Activated CD8-positive, alpha-beta T cell treated with anti-CD3 and anti-CD28 coated beads for 36 hours (primary cell): Measurements from ENCODE around the gene PACRGL. TPM values are rescaled to one million over a fixed set of nuclear protein-coding genes. Genes with fewer than 3 reads are reported as not detected.

Source experiments
- ATAC-seq: fragments of 200-7000 bp; cut with Tn5 transposase; one replicate; pipeline ENCODE4 v1.10.0; 2021; ENCODE audit warnings: mild to moderate bottlenecking, moderate library complexity
- CTCF ChIA-PET: fragments of 350-600 bp; sonication (Branson Sonifier 250); formaldehyde crosslinking; loops from one replicate; lab custom pipeline; 2021; ENCODE audit warnings: antibody characterized with exemption; lab: Charles Lee
- POLR2A ChIA-PET: fragments of 350-600 bp; sonication (Branson Sonifier 250); formaldehyde crosslinking; loops from one replicate; lab custom pipeline; 2021; ENCODE audit warnings: antibody characterized with exemption; lab: Charles Lee
- DNase-seq: peaks from one replicate; pipeline ENCODE4 v3.0.0-alpha.2; 2020
- H3K27ac Mint-ChIP-seq: one replicate; pipeline ENCODE4 v1.8.0; 2021; ENCODE audit warnings: mild to moderate bottlenecking, mixed read lengths
- H3K27me3 Mint-ChIP-seq: one replicate; pipeline ENCODE4 v1.8.0; 2021; ENCODE audit warnings: mixed read lengths
- H3K36me3 Mint-ChIP-seq: one replicate; pipeline ENCODE4 v1.8.0; 2021; ENCODE audit warnings: low read depth, mixed read lengths
- H3K4me1 Mint-ChIP-seq: one replicate; pipeline ENCODE4 v1.8.0; 2021; ENCODE audit warnings: low read depth, mixed read lengths
- H3K4me3 Mint-ChIP-seq: one replicate; pipeline ENCODE4 v1.8.0; 2021; ENCODE audit warnings: mild to moderate bottlenecking, moderate library complexity, mixed read lengths
- H3K9me3 Mint-ChIP-seq: one replicate; pipeline ENCODE4 v1.8.0; 2021; ENCODE audit warnings: mixed read lengths
- intact Hi-C: fragments of 100-400 bp; cut with micrococcal nuclease; formaldehyde crosslinking; loops from one replicate; pipeline ENCODE4 v1.10.0; 2022
- total RNA-seq, 2 experiments: library from RNA; stranded (reverse); gene quantifications; one replicate each; pipeline ENCODE4 v1.2.3, GENCODE V29; 2021
- TF ChIP-seq, protein P1 (sequence below): fragments of 200-600 bp; IDR thresholded peaks from one replicate; pipeline ENCODE4 v1.8.0; 2022; ENCODE audit warnings: antibody characterized with exemption, mild to moderate bottlenecking

The PACRGL gene
- total RNA-seq = 10 to 100 TPM; 13.0 to 14.0 TPM

DNA sequence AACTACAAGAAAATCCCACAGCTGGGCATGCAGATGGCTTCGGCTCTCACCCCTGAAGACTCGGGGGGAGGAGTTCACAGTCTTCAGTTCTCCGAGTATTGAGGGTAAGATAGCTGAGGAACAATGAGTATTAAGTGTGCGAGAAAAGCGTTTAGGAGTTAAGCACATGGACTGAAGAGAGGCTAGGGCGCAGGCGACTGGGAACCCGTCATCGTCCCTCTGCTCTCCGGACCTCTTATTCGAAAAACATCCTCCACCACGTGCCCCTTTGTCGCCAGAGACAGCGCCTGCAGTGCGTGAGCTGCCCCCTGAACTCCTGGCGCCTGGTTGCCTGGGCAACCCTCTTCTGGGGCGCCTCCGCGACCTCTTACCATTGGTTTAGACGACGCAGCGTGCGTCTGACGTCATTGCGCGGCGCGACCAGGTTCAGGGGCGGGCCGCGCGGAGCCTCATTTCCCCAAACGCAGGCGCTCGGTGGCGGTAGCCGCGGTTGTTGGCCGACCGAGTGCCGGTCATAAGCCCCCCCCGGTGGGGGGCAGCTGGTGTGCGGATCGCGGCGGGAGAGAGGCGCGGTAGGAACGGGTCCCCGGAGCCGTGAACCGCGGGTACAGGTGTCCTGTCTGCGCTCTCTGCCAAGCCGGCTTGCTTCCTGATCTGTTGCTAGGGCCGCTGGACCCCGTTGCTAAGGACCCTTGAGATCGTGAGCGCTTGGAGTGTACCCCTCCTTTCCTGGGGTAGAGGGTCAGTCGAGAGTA lies at the start of gene PACRGL:
Gene PACRGL (plus strand): TSS at position 452 of the 755 bp plus-strand sequence. CDS start 4,024 bp downstream, outside the sequence.
- TF ChIP-seq, protein P1, sequence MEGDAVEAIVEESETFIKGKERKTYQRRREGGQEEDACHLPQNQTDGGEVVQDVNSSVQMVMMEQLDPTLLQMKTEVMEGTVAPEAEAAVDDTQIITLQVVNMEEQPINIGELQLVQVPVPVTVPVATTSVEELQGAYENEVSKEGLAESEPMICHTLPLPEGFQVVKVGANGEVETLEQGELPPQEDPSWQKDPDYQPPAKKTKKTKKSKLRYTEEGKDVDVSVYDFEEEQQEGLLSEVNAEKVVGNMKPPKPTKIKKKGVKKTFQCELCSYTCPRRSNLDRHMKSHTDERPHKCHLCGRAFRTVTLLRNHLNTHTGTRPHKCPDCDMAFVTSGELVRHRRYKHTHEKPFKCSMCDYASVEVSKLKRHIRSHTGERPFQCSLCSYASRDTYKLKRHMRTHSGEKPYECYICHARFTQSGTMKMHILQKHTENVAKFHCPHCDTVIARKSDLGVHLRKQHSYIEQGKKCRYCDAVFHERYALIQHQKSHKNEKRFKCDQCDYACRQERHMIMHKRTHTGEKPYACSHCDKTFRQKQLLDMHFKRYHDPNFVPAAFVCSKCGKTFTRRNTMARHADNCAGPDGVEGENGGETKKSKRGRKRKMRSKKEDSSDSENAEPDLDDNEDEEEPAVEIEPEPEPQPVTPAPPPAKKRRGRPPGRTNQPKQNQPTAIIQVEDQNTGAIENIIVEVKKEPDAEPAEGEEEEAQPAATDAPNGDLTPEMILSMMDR = no peak

DNA sequence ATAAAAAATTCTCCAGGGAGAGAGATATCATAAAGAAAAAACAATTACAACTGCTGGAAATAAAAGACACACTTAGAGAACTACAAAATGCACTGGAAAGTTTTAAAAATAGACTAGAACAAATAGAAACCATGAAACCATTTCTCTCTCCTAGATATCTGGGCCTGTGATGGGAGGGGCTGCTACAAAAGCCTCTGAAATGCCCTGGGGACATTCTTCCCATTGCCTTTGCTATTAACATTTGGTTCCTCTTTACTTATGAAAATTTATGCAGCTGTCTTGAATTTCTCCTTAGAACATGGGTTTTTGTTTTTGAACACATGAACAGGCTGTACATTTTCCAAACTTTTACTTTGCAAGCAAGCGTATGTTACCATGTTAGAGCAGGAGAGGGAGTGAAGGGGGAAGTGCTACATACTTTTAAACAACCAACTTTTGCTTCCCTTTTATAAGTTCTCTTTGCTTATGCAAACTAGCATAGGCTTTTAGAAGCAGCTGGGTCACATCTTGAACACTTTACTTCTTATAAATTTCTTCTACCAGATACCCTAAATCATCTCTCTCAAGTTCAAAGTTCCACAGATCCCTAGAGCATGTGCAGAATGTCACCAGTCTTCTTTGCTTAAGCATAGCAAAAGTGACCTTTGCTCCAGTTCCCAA lies 47.9 kb upstream of the PACRGL start:
- no peak for ATAC-seq
- TF ChIP-seq, protein P1 = no peak
- POLR2A ChIA-PET = no interaction called here
- Mint-ChIP-seq H3K27ac (no peak overlapping the region), H3K4me1 (no peaks in the 10 kb centered on the region), H3K4me3 (no peak overlapping the region), H3K27me3 (peaks cover 4% of the 10 kb centered on the region), H3K36me3 (no peaks in the 10 kb centered on the region), H3K9me3 (peaks cover 12% of the 10 kb centered on the region)
- DNase-seq = no peak
- intact Hi-C loops = no loop called here
- CTCF ChIA-PET = no interaction called here

More for the DNA sequence above, at the start of gene PACRGL:
- H3K9me3 Mint-ChIP-seq = no peaks in the 10 kb centered on the region
- H3K36me3 Mint-ChIP-seq = peaks cover 12% of the 10 kb centered on the region
- ATAC-seq (peak; percentile 99), DNase-seq (peak; percentile 97)
- peak within 1 kb of the TSS; percentile 92 for H3K4me3 Mint-ChIP-seq
- intact Hi-C loops = no loop called here
- POLR2A ChIA-PET = interaction anchor here (0.7 kb wide), 1 partner anchor 23 kb away, joined by 3 read pairs; no protein-coding TSS in a partner anchor
- CTCF ChIA-PET = interaction anchor here (1.4 to 3.0 kb wide), 3 partner anchors 10 to 73 kb away, joined by 3 to 23 read pairs (median 5); no protein-coding TSS in a partner anchor
- H3K27ac Mint-ChIP-seq = peak within 1 kb of the TSS; percentile 95
- peaks cover 1% of the 10 kb centered on the region for H3K27me3 Mint-ChIP-seq
- peaks cover 29% of the 10 kb centered on the region for H3K4me1 Mint-ChIP-seq

DNA sequence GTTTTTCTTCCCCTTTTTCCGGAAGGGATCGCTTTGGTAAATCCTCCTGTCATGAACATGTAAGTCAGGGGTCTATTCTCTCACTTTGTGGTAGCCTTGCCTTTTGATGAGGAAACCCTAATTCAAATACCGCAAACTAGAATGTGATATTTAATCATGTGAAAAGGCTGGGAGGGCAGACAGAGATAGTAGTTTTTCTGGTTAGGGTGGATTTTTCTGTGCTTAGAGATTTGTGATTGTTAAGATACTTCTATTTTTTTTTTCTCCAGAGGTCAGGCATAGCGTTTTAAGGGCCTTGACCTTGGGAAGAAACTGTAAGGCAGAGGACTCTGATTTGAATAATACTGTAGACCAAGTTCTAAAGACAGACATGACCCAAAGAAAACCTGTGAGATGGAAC lies 41.8 kb upstream of the PACRGL start:
- intact Hi-C loops = no loop called here
- DNase-seq (no peak), ATAC-seq (no peak)
- CTCF ChIA-PET = no interaction called here
- POLR2A ChIA-PET = no interaction called here
- Mint-ChIP-seq H3K36me3 (no peaks in the 10 kb centered on the region), H3K27ac (no peak overlapping the region), H3K4me3 (no peak overlapping the region), H3K27me3 (peaks cover 5% of the 10 kb centered on the region), H3K9me3 (no peaks in the 10 kb centered on the region), H3K4me1 (peaks cover 3% of the 10 kb centered on the region)
- TF ChIP-seq, protein P1 = no peak

DNA sequence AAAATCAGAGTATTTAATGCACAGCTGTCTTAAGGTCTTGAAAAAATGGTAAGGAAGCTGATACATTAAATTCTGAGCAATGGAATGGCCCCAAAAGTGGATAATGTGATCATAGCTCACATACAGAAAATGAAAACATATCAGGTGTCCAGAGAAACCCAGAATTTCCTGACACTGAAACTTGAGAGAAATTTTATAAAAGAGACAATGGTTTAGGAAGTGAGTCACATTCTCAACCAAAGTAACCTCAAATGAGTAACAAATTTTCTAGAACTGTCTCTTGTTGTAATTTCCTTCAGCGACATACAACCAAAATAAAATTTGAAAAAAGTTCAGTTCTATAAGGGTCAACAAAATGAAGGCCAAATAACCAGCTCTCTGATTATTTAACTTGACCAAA lies 37.4 kb upstream of the PACRGL start:
- TF ChIP-seq, protein P1 = no peak
- ATAC-seq (peak; percentile 34), DNase-seq (no peak)
- H3K27me3 Mint-ChIP-seq = peaks cover 3% of the 10 kb centered on the region
- H3K36me3 Mint-ChIP-seq = no peaks in the 10 kb centered on the region
- intact Hi-C loops = no loop called here
- ChIA-PET POLR2A (no interaction called here), CTCF (interaction anchor here (0.7 to 1.4 kb wide), 3 partner anchors 16 to 25 kb away, joined by 3 to 4 read pairs (median 3); no protein-coding TSS in a partner anchor)
- H3K4me1 Mint-ChIP-seq = peaks cover 3% of the 10 kb centered on the region
- no peak overlapping the region for H3K27ac Mint-ChIP-seq
- H3K4me3 Mint-ChIP-seq = no peak overlapping the region
- H3K9me3 Mint-ChIP-seq = no peaks in the 10 kb centered on the region
